GM12892 (cell line): Measurements from ENCODE around the gene RELN.

Source experiments
- DNase-seq: peaks from one replicate; pipeline ENCODE4 v3.0.0; 2011; ENCODE audit not compliant: insufficient read length
- FAIRE-seq: peaks from 2 replicates; lab custom pipeline; 2011; peaks lifted over from hg19 to GRCh38; lab: Jason Lieb, UNC
- POLR2A ChIP-seq: IDR thresholded peaks from 2 replicates; pipeline ENCODE4 v1.6.1; 2011; ENCODE audit warnings: low read depth, low read length, control low read depth
- POLR2AphosphoS5 ChIP-seq: IDR thresholded peaks from 2 replicates; pipeline ENCODE4 v1.6.1; 2011; ENCODE audit warnings: low read depth, low read length, control low read depth
- TAF1 ChIP-seq: IDR thresholded peaks from 2 replicates; pipeline ENCODE4 v1.6.1; 2011; ENCODE audit warnings: low read depth, mild to moderate bottlenecking, control low read depth, low read length, borderline replicate concordance

Gene RELN

DNA sequence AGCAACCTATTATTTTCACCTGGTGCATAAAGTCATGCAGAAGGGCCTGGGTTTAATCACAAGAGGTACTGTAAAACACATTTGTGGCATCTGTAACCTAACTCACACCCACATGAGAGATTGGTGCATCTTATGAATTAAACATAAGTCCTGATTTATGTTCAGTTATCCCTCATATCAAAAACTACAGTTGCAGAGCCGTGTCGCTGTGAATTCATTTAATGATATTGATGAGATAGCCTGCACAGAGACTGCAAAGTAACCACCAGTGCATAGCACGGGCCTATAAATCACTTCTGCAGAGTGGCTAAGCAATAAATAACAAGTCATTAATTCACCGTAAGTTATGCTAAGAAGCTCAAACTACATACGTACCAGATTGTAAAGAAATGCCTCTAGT is 178.2 kb downstream of the RELN start:
- FAIRE-seq: no peak
- DNase-seq: no peak
- no peak for TF ChIP-seq TAF1
- TF ChIP-seq POLR2AphosphoS5: no peak
- no peak for TF ChIP-seq POLR2A

DNA sequence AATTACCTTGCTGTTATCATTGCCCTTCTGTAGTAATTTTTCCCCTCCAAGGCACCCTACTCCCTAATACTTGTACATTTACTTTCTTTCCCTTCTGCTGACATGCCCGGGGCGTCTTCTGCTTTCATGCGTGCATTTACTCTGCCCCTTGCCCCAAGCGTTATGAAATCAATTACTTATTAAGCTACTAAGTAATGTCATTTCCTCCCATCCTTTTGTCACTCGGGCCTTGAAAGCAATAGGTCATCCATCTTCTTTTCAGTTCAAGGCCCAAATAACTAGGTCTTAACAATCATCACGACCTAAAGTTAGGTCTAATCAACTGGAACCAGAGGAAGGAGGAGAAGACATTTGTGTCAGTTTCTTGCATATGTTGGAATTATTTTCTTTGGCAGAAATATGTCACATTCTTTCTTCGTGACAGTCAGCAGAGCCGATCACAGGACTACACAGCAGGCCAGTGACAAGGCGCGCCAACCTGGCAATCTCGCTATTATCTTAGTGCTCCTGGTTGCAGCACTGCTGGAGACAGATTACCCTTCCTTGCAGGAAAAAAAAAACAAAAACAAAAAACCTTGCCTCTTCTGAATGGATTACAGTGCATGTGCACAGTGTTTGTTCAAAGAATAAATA is 179.2 kb downstream of the RELN start:
- FAIRE-seq (no peak), DNase-seq (no peak)
- TF ChIP-seq TAF1 (no peak), POLR2A (no peak), POLR2AphosphoS5 (no peak)

DNA sequence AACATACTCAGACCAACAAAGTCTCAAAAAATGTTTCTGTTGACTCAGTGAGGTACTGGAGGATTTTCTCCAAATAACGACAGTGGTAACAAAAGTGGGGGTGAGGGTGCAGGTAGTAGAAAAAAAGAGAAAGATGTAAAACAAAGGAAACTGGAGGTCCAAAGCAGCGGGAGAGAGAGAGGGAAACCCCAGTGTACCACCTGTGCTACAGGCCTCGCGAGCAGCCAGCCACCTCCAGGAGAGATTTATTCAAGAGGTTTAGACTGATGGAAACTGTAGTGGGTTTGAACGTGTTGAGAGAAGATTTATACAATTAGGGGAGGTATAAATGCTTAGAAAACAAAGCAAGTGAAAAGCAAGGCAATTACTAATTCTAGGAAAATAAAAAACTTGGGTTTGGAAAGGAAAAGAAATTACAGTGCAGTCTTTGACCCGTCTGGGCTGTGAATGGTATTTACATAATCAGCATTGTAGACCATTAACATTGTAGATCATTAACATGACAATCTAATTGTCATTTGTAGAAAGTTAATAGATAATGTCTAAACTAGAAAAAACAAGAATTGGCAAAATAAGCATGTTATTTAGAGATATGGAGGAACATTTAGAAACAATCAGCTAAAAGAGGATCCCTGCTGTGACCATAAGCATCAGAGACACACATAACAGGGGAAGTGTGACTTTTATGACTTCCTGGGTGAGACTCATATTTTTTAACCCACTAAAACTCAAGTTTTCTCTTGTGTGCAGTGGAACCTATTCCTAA is 180.0 kb downstream of the RELN start:
- FAIRE-seq (no peak), DNase-seq (no peak)
- TF ChIP-seq TAF1 (no peak), POLR2AphosphoS5 (no peak)

DNA sequence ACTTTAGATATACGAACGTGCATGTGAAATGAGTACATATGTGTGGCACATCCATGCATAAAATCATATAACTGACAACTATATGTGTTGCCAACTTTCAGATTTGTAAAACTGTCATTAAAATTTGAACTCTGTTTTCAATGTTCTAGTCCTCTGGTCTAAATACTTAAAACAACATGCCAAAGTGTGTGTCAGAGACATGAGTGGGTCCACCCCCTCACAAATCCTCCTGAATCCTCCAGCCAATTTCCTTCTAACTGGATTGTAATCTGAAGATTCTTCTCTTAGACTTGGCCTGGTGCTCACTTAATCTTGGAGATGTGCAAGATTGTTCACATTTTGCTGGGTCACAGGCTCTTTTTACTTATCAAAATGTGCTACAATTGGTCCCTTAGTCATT is 184.1 kb downstream of the RELN start:
- DNase-seq (no peak), FAIRE-seq (no peak)

DNA sequence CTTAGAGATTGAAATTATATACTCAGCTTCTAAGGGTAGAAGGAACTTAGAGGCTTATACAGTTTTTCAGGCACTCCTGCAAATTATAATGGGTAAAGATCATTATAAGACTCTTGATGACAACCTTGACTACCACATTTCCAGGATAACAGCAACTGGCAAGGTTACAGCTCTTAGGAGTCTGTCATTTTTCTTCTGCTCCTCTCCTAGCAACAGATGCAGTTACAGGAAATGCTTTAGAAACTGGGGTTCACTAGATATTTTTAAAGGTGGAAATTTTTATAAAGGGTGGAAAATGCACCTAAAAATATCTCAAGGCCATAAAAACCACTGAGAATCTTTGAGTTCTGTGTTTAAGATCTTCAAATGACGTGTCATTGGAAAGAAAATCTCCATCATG is 185.8 kb downstream of the RELN start:
- no peak for TF ChIP-seq POLR2AphosphoS5
- no peak for TF ChIP-seq TAF1
- no peak for TF ChIP-seq POLR2A
- no peak for DNase-seq
- FAIRE-seq: no peak

More for the DNA sequence above, 184.1 kb downstream of the RELN start:
- TF ChIP-seq POLR2A (no peak), TAF1 (no peak), POLR2AphosphoS5 (no peak)

DNA sequence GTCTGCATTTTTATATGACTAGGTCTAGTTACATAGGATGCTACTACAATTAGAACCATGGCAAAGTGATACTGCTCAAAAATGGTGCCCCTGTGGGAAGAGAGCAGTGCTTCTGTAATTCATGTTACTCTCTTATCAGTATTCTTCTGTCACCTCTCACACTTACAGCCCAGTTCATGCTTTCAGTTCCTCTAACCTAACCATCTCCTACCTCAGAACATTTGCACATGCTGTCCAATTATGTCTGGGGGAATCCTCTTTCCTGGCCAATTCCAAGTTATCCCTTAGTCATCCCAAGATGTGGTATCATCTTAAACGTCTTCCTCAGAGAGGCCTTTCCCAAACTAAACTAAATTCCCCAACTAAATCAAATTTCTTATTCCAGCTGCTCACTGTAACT is 190.2 kb downstream of the RELN start:
- FAIRE-seq: no peak
- TF ChIP-seq POLR2A (no peak), TAF1 (no peak), POLR2AphosphoS5 (no peak)
- DNase-seq: no peak

DNA sequence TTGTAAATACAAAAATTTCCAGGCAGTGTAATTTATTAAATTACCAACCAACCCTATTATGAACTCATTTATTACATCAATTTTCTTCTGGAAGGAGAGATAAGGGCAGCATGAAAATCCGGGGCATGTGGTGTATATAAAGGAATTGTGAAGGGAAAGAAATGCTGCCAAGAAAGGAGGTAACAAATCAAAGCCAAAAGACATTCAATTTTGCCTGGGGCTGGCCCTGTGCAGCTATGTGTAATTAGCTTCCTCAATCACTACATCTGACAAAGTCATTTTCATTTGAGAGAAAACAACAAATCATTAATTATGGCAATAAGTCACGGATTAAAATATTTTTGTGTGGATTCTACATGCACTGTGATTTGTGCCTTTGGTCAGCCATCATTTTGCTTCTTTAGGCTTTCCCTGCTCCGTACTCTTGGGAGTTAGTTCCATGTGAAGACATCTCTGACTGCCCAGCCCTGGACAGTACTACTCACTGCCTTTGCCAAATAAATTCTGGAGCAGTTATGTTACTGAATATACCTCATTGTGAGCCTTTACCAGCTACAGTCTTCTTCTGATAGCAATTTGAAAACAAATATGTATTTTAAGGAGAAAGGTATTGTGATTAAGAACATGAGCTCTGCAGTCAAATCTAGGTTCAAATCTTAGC is 191.7 kb downstream of the RELN start:
- FAIRE-seq (no peak), DNase-seq (no peak)
- TF ChIP-seq POLR2A (no peak), TAF1 (no peak), POLR2AphosphoS5 (no peak)

DNA sequence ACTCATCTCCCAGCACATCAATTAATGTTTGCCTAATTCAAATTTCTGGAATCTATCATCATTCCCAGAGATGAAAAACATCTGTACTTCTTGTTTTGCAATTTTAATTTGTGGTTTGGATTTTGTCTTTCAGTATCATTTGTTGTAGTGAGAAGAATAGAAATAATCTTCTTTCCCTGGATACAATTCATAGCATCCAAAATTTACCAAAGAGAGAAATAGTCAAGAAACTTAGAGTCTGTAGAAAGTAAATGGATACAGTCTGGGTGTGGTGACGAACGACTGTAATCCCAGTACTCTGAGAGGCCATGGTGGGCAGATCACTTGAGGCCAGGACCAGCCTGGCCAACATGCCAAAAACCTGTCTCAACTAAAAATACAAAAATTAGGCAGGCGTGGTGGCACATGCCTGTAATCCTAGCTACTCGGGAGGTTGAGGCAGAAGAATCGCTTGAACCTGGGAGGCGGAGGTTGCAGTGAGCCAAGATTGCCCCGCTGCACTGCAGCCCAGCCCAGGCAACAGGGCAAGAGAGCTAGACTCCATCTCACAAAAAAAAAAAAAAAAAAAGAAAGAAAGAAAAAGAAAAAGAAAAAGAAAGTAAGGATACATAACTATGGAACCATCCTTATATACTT is 193.0 kb downstream of the RELN start:
- FAIRE-seq: no peak
- no peak for DNase-seq
- TF ChIP-seq POLR2A (no peak), POLR2AphosphoS5 (no peak), TAF1 (no peak)

DNA sequence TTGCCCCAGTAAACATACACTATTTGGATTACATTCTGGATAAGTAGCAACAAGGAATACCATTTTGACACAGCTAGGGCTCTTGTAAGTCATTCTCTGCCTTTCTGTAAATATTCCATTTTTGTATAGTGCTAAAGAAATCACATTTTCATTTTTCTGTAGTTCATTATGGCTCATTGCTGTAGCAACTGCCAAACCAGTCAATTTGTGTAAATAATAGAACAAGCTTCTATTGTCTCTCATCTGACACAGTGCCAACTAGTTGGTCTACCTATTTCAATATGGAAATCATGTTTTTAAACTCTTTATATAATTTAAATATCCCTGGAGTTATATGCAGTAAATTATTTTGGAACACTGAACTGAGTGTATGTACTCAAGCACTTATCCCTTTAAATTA is 193.7 kb downstream of the RELN start:
- FAIRE-seq: no peak
- TF ChIP-seq POLR2A (no peak), TAF1 (no peak), POLR2AphosphoS5 (no peak)
- DNase-seq: no peak

DNA sequence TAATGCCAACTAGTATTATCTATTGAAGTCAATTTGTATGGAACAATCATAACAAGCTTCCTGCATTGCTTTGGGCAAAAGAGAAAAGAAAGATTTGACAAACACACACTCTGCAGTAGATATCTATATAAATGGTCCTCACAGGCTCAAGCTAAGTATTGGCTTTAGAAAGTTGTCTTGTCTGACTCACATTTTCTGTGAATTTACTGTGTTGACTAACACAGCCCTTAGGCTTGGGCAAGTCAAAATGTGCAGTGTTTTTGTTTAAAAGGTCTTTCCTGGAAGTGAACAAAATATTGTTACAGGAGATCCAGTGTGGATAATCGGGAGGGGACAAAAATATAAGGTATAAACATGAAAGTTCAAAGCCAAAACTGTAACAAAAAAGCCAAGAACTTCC is 194.4 kb downstream of the RELN start:
- no peak for TF ChIP-seq POLR2A
- no peak for TF ChIP-seq TAF1
- no peak for TF ChIP-seq POLR2AphosphoS5
- DNase-seq (no peak), FAIRE-seq (no peak)

DNA sequence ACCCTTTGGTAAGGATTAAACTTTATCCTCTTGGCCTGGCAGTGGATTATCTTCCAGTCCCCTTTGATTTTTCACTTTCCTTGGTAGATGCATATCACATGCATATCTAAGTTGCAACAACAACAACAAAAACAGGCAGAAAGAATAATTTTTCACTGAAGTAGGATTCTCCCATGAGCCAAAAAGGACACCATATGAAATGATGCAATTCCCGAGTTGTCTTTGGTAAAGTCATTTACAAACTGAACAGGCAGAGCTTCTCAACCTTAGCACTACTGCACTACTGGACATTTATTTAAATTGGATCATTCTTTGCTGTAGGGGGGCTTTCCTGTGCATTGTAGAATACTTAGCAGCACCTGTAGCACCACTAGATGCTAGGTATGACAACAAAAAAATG is 195.0 kb downstream of the RELN start:
- no peak for TF ChIP-seq TAF1
- TF ChIP-seq POLR2A: no peak
- TF ChIP-seq POLR2AphosphoS5: no peak
- no peak for FAIRE-seq

DNA sequence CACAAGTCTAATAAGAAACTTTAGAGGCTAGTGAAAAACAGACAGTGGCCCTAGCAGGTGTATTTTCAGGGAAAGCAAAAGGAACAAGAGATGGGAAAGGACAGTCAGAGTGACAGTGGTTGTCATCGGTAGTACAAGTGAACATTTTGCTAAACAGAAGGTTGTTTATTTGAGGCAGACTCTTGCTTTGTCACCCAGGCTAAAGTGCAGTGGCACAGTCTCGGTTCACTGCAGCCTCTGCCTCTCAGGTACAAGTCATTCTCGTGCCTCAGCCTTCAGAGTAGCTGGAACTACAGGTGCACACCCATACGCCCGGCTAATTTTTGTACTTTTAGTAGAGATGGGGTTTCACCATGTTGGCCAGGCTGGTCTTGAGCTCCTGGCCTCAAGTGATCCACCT is 195.8 kb downstream of the RELN start:
- no peak for FAIRE-seq
- TF ChIP-seq POLR2A (no peak), POLR2AphosphoS5 (no peak), TAF1 (no peak)
- no peak for DNase-seq

More for the DNA sequence above, 195.0 kb downstream of the RELN start:
- no peak for DNase-seq
